Measurements from ENCODE around the gene KRT13. TPM values are rescaled to one million over a fixed set of nuclear protein-coding genes. Genes with fewer than 3 reads are reported as not detected.

The KRT13 gene
- total RNA-seq, 1 experiment from 2014 or later = 1.4 TPM

DNA sequence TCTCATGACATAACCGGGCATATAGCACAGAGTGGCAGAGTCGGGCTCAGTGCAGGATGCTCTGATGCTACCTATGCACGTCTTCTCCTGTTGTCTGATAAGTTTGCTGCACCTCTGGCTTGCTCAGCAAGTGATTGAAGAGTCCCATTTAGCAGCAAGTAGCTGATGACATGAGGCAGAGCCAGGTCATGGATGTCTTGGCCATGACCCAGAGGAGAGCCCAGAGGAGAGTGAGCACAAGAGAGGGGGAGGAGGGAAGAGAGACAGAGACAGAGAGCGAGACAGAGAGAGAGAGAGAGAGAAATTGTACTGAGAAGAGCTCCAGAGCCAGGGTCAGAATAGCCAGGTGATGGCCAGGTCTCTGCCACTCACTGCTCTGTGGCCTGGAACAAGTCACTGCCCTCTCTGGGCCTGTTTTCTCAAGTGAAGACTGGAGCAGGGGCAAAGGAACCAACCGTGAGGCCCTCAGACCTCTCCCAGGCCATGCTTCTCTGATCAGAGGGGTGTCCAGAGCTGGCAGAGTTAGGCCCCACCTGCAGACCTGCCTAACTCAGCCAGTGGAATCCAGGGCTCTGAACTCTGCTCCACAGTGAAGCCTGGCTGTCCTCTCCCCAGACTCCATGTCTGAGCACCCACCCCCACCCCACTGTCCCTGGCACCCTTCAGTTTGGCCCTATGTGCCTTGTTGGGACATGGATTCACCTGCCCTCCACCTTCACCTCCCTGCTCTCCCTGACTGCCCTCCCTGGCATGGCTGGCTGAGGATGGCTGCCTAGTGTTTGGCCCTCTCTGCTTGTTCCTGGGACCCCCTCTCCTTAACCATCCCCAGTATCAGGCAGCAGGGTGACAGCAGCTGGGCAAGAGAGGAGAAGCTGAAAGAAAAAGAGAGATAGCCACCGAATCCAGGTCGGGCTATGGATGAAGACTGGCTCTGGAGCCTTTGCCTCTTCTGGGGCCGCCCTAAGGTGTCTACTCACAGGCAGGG, 20.2 kb downstream of the KRT13 start:
- Histone ChIP-seq H3K9me2 (replicated peaks; ENCODE audit: low read length) (no peaks in the 10 kb centered on the region), H3K36me3 (ENCODE audit: low read depth, low read length) (no peaks in the 10 kb centered on the region), H3K79me2 (ENCODE audit: low read length) (no peaks in the 10 kb centered on the region), H3K27ac (ENCODE audit: low read length) (no peak overlapping the region), H3F3A (ENCODE audit: low read length, unreplicated experiment) (no peaks in the 10 kb centered on the region), H3K9ac (ENCODE audit: low read length) (no peak overlapping the region), H3K27me3 (ENCODE audit: low read length) (no peaks in the 10 kb centered on the region), H3K4me1 (ENCODE audit: insufficient read depth, low read length) (peaks cover 6% of the 10 kb centered on the region; the same call in 1 of the 2 replicates), H2AFZ (ENCODE audit: low read length) (no peak overlapping the region), H3K9me3 (ENCODE audit: low read length) (no peaks in the 10 kb centered on the region), H3K4me2 (ENCODE audit: low read length) (no peak overlapping the region), H4K20me1 (ENCODE audit: low read length) (no peaks in the 10 kb centered on the region), H3K4me3 (ENCODE audit: low read length) (no peak overlapping the region)
- ATAC-seq (no peak), DNase-seq (no peak)
- intact Hi-C loops (cut with micrococcal nuclease) = no loop called here
- BruUV-seq (replicated peaks) = no TSS peak
- ChIA-PET POLR2A (ENCODE audit: unreplicated experiment) (no interaction called here), CTCF (interaction anchor here (1.0 kb wide), 1 partner anchor 67 kb away, joined by 4 read pairs; no protein-coding TSS in a partner anchor)
- TF ChIP-seq CTCF (conservative IDR thresholded peaks at IDR 0.05; ENCODE audit: low read depth, low read length) (no peak), EZH2 (IDR thresholded peaks at IDR 0.05; ENCODE audit: low read length, unreplicated experiment) (no peak), EZH2phosphoT487 (IDR thresholded peaks at IDR 0.05; ENCODE audit: borderline replicate concordance, low read length) (no peak)

GRCh38 chr17:41483991-41484826, 21.2 kb downstream of the KRT13 start:
- Histone ChIP-seq H3K27ac (ENCODE audit: low read length) (no peak overlapping the region; the same call in 1 of the 2 replicates), H4K20me1 (ENCODE audit: low read length) (no peaks in the 10 kb centered on the region), H3K4me3 (ENCODE audit: low read length) (no peak overlapping the region), H3K4me1 (ENCODE audit: insufficient read depth, low read length) (peaks cover 6% of the 10 kb centered on the region; the same call in 1 of the 2 replicates), H3F3A (ENCODE audit: low read length, unreplicated experiment) (no peaks in the 10 kb centered on the region), H3K9me3 (ENCODE audit: low read length) (no peaks in the 10 kb centered on the region), H2AFZ (ENCODE audit: low read length) (no peak overlapping the region), H3K9ac (ENCODE audit: low read length) (no peak overlapping the region), H3K4me2 (ENCODE audit: low read length) (no peak overlapping the region), H3K36me3 (ENCODE audit: low read depth, low read length) (no peaks in the 10 kb centered on the region), H3K27me3 (ENCODE audit: low read length) (no peaks in the 10 kb centered on the region), H3K79me2 (ENCODE audit: low read length) (no peaks in the 10 kb centered on the region), H3K9me2 (replicated peaks; ENCODE audit: low read length) (no peaks in the 10 kb centered on the region)
- no TSS peak for BruUV-seq (replicated peaks)
- ATAC-seq = peak; percentile 87
- CTCF ChIA-PET = interaction anchor here (1.0 kb wide), 1 partner anchor 66 kb away, joined by 4 read pairs; no protein-coding TSS in a partner anchor
- TF ChIP-seq EZH2phosphoT487 (IDR thresholded peaks at IDR 0.05; ENCODE audit: borderline replicate concordance, low read length) = no peak
- TF ChIP-seq EZH2 (IDR thresholded peaks at IDR 0.05; ENCODE audit: low read length, unreplicated experiment) = no peak
- no peak for TF ChIP-seq CTCF (conservative IDR thresholded peaks at IDR 0.05; ENCODE audit: low read depth, low read length)
- POLR2A ChIA-PET (ENCODE audit: unreplicated experiment) = no interaction called here
- intact Hi-C loops (cut with micrococcal nuclease) = no loop called here
- peak; percentile 19 for DNase-seq

All from PC-3 (cell line).